ENCODE data around the gene FAM124A.
"Not testable (repeated sequence)": the region's sequence is repeated elsewhere in the genome, so short reads cannot be mapped to it uniquely, and the experiment has no call there.

The FAM124A gene

DNA sequence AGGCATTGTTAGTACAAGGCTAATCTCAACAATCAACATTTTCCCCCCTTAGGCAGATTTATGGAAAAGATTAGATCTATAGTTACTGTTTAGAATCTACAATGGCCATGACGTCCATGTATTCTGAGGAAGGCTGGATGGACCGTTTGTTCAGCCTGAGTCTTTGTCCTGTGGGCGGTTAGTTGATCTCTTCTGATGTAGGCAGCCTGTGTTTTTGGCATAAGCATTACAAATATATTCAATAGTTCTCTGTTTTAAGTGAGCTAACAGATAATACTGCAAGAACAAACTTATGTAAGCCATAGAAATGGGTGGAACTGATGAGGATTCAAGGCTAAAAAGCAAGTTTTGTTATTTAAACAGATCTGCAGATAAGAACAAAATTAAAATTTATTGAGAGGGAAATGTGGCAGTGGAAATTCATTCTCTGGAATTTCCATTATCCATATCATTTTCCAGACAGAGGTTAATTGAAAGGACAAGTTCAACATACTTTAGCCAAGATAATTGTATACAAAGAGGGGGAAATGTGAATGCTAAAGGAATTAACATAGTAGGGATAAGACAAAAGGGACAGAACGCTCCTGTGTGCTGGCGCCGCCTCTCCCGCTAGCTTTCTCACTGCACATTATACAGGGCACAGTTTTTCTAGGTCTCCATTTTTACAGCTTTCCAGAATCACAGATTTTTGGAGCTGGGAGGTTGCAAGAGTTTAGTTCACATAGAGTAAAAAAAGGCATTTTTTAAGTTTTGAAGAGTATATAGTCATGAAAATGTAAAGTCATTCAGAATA lies 48.6 kb downstream of the FAM124A start:
- DNase-seq (ENCODE audit: low read depth in 2 of 2): no peak

DNA sequence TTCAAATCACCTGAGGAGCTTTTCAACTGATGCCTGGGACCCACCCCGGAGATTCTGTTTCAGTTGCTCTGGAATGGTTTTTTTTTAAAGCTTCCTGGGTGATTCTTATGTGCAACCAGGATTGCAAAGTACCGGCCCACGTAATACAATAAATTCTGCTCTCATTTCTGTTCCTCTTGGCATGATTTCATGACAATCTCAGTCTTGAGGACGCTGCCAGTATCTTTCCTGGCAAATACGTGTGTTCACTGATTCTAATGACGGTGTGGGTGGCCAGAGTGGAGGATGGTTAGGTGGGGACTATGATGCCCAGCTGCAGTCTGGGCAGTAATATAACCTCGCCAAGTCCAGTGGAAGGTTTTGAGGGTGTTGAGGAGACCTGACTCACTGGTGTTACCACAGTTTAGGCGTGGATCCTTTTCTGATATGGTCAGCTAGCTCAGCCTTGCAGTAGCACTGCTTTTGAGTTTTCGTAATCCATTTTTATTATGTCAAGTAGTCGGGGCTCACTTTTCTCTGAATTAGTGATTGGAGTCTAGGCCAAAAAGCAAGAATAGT lies 49.4 kb downstream of the FAM124A start:
- DNase-seq (ENCODE audit: low read depth in 2 of 2): no peak

DNA sequence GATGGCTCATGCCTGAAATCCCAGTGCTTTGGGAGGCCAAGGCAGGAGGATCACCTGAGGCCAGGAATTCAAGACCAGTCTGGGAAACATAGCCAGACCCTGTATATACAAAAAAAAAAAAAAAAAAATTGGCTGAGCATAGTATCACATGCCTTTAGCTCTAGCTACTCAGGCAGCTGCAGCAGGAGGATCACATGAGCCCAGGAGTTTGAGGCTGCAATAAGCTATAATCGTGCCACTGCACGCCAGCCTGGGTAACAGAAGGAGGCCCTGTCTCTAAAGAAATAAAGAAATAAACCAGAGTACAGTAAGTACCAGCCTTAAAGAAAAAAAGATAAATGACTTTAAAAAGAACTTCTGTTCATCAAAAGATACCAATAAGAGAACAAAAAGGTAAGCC lies 52.9 kb downstream of the FAM124A start:
- no peak for DNase-seq (ENCODE audit: low read depth in 2 of 2)

DNA sequence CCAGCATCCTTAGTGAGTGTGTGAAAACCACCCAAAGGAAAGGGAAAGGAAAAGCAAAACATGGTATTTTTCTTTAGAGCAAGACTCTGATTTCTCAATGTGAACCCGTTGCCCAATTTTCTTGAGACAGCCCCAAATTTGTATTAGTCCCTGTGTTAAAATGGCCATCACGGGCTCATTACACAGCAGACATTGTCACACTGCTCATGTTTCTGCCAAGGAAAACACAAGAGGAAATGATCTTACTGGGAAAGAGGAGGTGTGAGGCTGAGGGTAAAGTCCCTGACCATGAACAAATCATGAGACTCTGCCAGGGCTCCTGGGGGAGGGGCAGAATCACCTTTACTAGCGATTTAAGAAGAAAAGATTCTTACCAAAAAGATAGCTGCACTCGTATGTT lies 54.4 kb downstream of the FAM124A start:
- DNase-seq (ENCODE audit: low read depth in 2 of 2): no peak

DNA sequence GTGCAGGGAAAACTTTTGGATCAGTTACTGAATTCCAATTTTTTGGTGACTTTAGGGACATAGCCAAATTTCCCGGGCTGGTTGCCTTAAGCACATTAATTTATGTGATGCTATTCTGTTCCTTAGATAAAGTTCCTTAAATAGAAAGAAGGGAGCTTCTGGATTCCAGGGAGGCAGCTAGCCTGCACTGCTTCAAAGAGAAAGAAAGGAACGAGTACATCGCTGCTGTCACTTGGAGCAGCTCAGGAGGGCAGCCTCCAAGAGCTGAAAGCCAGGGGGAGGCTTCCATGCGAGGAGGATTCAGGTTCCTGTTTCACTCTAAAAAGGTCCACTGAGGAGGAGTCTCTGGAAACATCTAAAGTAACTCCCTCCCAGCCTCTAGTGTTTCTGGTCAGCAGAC lies 55.7 kb downstream of the FAM124A start:
- DNase-seq (ENCODE audit: low read depth in 2 of 2): no peak

DNA sequence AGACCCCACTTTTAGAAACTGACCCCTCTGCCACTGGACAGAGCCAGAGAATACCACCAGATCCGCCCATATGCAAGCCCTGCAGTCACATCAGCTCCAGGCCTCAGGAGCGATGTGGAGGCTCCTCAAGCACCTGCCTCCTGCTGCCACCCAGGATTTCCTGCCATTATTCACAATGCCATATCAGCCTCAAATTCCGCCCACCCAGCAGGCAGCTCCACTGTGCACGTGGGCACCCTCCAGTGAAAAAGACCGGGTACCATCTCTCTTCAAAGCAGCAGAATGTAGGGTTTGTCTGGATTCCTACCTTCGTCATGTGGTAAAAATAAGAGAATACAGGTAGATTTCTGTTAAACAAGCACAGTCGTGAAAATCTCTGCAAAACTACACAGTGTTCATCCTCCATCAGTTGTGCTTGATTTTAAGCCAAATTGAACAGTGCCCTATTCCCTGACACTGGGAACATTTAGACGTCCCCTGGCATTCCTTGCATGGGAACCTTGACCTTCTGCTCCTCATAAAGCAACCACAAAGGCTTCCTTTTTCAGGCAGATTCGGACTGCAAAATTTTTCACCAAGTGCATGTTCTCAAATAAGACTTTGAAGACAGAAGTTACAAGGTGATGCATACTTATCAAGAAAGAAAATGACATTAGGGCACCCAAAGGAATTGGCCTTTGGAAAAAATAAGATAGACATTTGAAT lies 56.4 kb downstream of the FAM124A start:
- DNase-seq (ENCODE audit: low read depth in 2 of 2): no peak

DNA sequence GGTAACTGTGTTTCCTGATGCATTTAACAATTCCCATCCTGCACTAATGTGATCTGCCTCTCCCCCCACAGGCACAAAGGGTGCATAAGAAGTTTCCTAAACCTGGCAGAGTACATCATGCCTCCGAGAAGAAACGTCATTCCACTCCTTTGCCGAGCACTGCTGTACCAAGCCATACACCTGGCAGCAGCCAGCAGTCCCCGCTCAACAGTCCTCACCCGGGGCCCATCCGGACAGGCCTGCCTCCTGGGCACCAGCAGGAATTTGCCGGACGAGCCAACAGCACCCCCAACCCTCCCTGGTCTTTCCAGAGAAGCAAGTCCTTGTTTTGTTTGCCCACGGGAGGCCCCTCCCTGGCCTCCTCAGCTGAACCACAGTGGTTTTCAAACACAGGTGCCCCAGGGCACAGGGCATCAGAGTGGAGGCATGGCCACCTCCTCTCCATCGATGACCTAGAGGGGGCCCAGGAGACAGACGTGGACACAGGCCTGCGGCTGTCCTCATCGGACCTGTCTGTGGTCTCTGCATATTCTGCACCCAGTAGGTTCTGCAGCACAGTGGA lies 58.3 kb downstream of the FAM124A start:
- no peak for DNase-seq (ENCODE audit: low read depth in 2 of 2)

DNA sequence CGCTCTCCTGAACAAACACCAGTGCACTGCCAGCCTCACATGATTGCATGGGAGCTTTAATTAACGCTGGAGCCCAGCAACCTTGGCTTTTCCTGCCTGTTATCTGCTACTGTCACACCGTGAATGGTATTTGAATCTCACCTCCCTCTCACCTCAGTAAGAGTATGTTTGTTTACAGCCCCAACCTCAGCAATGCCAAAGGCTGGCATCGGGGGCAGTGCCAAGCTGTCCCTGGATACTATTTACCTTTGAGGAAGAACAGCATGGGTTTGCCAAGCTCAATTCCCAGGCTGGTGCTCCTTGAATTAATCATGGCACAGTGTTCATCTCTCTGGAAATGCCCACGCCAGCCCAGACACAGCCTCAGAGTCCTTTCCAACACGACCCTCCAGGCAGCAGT lies 60.1 kb downstream of the FAM124A start:
- DNase-seq (ENCODE audit: low read depth in 2 of 2): no peak

DNA sequence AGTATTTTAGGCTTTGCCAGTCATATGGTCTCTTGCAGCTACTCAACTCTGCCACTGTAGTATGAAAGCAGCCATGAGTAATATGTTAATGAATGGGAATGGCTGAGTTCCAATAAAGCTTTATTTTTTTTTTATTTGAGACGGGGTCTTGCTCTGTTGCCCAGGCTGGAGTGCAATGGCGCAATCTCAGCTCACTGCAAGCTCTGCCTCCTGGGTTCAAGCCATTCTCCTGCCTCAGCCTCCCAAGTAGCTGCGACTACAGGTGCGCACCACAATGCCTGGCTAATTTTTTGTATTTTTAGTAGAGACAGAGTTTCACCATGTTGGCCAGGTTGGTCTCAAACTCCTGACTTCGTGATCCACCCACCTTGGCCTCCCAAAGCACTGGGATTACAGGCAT lies 60.7 kb downstream of the FAM124A start:
- not testable (repeated sequence) for DNase-seq (ENCODE audit: low read depth in 2 of 2)

DNA sequence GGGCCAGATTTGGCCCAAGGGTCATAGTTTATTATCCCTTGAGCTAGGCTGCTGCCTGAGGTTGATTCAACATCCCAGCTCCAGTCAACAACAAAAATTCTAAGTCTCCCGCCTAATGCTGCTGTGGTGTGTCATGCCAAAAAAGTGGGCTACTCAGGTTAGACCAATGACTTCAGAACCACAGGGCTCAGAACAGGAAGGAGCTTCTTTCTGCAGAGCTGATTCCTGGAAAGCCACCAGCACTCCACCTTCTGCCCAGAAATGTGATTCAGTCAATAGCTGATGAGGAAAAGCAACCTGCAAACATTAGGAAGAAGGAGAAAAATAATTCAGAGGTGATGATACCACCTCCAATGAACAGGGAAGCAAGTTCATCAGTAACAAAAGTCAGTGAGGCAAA lies 61.2 kb downstream of the FAM124A start:
- DNase-seq (ENCODE audit: low read depth in 2 of 2): no peak

DNA sequence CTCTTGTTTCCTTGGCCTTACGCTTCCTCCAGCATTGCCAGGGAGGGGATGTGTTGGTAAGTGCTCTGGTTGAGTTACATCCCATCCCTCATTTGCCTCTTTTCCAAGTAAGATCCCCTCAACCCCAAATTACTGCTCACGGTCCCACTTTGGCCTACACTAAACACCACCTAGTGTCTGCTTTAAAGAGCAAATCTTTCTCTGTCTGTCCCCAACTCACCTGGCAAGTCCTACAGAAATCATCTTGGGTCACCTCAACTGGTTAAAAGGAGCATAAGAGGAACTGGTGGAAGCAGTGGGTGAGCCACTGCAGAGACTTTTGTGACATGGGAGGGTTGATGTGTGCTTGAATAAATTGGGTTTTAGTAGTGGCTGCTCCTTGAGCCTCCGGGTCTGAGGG lies 62.1 kb downstream of the FAM124A start:
- DNase-seq (ENCODE audit: low read depth in 2 of 2): no peak

DNA sequence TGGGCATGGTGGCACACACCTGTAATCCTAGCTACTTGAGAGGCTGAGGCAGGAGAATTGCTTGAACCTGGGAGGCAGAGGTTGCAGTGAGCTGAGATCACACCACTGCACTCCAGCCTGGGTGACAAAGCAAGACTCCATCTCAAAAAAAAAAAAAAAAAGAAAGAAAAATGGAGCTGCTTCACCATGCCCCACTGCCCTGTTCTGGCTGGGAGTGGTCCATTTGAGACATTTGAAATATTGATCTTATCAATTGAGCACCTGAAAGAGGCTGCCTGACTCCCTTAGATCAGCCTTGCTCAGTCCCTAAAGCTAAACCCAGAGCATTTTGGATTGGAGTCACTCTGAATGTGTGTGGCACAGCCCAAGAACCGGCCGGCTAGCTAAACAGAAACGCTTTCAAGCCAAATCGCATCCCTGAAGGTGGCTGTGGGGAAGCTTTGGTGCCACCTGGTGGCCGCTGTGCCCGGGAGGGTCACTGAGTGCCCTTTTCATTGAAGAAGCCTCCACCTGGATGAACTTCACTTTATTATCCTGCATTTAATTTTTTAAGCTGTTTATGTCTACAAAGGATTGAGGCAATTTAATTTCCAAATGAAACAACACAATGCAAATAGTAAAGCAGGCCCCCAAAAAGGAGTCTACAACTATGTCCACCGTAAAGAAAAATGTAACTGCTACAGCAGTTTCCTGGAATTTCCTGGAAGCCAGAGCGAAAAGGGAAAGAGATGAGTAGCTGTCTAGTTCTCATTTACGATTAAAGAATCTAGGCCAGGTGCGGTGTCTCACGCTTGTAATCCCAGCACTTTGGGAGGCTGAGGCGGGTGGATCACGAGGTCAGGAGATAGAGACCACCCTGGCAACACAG lies 64.2 kb downstream of the FAM124A start:
- DNase-seq (ENCODE audit: low read depth in 2 of 2): peak; percentile 50

DNA sequence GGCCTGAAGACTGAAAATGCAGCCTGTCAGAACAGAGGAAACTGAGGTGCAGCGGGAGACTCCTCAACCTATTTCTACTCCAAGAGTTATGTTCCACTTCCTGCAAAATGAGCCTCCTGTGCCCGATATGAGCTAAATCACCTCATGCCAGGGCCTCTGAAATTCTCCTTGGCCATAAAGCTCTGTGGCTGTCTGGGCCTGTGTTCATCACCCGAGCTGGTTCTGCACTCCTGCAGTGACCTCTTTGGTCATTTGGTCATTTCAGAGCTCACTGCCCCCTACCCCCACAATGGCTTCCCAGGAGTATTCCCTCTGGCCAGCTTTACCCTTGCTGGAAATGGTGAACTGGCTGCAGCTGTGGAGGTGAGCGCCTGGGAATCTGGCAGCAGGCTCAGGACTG lies 65.6 kb downstream of the FAM124A start:
- DNase-seq (ENCODE audit: low read depth in 2 of 2): no peak

DNA sequence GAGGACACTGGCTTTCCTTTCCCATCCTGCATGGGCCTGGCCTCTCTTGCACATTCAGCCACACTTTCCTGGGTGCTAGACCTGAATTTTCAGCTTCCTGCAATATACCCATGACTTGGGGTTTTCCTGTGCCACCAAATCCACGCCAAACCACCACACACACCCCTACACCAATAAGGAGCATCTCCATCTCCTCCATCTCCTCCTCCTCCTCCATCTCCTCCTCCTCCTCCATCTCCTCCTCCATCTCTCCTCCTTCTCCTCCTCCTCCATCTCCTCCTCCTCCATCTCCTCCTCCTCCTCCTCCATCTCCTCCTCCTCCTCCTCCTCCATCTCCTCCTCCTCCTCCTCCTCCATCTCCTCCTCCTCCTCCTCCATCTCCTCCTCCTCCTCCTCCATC lies 66.1 kb downstream of the FAM124A start:
- not testable (repeated sequence) for DNase-seq (ENCODE audit: low read depth in 2 of 2)

DNA sequence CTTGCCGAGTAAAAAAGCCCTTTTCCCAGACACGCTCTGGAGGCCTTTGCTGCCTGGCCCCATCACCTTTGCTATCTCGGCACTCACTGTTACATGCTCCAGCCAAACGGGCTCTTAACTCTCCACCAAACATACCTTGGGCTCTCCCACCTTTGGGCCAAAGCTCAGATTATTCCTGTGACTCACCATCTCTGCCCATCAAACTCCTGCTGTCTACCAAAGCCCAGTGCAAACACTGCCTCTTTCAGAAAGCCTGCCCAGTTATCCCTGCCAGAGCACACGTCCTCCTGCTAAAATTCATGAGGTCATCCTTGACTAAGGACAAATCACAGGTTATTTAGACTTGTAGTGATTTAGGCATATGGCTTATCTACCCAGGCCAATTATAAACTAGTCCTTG lies 69.1 kb downstream of the FAM124A start:
- no peak for DNase-seq (ENCODE audit: low read depth in 2 of 2)

DNA sequence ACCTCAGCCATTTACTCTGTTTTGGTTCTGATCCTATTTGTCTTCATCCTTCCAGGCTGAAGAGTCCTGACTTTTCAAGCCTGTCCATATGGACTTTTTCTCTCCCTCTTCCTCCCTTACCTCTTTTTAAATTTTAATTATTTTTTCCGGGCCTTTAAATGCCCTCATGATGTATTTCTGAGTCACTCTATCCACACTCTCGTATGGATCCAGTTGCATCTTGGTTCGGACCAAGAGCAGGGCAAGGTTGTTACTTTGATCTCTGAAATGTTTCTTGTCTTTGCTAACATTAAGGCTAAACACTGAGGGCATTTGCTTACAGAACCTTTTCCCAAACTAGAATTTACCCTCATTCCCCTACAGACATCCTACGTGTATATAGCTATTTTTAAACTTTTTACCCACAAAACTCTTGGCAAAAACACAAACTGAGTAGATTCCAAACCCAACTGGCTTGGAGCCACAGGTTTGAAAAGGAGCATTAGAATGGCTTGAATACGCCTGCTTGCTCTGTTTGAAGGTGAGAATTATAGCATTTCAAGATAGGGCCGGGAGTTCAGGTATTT lies 69.9 kb downstream of the FAM124A start:
- DNase-seq (ENCODE audit: low read depth in 2 of 2): no peak

DNA sequence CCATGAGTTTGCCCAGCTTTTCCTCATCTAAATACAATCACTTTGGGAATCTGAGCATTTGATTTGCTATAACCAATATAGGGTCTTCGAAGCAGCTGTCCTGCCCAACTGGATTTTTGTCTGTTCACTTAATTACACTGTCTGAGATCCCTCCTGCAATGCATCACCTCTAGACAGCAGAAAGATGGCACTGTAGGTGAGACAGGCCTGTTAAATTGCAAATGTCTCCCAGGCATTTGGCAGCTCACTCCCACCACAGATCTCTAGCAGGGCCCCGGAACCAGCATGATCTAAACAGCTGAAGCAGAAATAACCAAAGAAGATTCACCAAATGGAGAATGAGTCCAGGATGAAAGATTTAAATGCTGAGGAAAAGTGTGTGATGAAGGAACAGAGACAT lies 75.4 kb downstream of the FAM124A start:
- no peak for DNase-seq (ENCODE audit: low read depth in 2 of 2)

DNA sequence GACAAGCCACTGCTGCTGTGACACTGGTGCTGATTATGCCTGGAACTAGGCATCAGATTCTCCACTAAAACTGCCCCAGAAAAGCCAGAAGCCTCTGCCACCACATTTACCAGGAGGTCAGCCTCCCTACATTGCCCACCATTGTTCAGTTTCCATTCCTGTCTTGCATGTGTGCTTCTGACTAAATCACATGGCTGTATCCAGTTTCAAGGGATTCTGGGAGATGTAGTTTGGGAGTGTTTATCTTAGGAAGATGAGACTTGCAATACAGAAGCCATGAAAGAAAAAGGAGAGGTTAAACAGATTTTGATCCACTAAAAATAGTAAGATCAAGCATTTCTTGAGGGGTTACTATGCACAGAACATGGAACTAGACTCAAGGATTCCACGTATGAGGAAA lies 76.6 kb downstream of the FAM124A start:
- DNase-seq (ENCODE audit: low read depth in 2 of 2): no peak

DNA sequence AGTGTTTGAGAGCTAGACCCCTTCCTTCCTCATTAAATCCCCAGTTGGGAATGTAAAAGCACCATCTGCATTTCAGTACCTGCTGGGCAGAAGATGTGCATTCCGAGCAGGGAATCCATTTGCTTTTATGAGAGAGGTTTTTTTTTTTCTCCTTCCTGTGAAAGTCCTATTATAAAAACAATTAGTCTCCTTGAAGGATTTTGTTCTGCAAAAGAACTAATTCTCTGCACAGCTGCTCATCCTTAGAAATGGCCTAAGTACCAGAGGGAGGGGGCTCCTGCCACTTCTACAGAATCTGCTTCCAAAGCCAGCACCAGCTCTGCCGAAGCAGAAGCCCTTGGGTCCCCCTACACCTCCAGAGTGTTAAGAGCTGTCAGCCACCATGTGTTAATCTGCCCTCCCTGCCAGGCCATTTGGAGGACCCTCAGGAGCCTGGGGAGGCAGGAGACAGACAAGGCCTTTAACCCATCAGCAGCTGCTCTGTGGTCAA lies 80.9 kb downstream of the FAM124A start:
- DNase-seq (ENCODE audit: low read depth in 2 of 2): no peak

DNA sequence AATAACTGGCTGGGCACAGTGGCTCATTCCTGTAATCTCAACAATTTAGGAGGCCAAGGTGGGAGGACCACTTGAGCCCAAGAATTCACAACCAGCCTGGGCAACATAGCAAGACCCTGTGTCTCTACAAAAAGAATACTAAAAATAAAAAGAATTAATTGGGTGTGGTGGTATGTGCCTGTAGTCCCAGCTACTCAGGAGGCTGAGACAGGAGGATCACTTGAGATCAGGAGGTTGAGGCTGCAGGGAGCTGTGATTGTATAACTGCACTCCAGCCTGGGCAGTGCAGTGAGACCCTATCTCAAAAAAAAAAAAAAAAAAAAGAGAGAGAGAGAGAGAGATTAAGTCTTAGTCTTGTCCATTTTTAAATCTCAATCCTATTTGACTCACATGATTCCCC lies 81.7 kb downstream of the FAM124A start:
- DNase-seq (ENCODE audit: low read depth in 2 of 2): no peak

DNA sequence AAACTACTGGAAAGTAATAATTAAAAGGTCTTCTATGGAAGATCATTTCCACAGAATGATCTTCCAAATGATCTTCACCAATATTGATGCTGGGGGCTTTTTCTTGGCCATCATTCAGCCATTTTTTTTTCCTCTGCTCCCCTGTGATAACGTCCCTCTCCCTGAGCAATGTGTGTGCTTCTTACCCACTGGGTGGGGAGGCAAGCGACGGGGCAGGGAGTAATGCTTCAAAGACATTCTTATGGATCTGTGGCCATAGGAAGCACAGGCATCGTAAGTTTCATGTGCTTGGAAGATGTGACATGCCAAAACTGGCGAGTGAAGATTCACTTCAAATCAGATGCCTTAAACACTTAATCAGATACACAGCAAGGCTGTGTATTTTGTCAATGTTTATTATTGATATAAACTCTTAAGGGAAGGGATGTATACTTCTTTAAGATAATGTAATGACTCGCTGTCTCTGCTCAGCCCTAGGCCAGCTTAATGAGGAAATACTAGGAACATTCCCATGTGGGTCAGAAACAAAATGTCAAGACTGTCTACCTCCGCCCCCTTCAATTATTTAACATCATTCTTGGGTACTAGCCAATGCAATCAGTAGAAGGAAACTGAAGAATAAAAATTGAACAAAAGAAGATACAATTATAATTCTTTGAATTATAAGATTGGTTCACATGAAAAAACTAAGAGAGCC lies 83.2 kb downstream of the FAM124A start:
- no peak for DNase-seq (ENCODE audit: low read depth in 2 of 2)

Data from stimulated activated CD8-positive, alpha-beta memory T cell treated with anti-CD3 and anti-CD28 coated beads, Interleukin-15, amount 100 ng/mL, for 48 hours (primary cell).